Testis (tissue), 3 donors: Measurements from ENCODE around the gene PDE1A. TPM values are rescaled to one million over a fixed set of nuclear protein-coding genes. Genes with fewer than 3 reads are reported as not detected.

Experiments
- DNase-seq: peaks from one replicate; pipeline ENCODE4 v3.0.0-alpha.2; 2019
- H3K27ac ChIP-seq, 2 donors: fragments of 200-600 bp; sonication (generic); one replicate each; pipeline ENCODE4 v1.5.1; 2019
- H3K27me3 ChIP-seq: fragments of 200-600 bp; sonication (generic); one replicate; pipeline ENCODE4 v1.5.1; 2019
- H3K36me3 ChIP-seq: fragments of 200-600 bp; sonication (generic); one replicate; pipeline ENCODE4 v1.5.1; 2017; ENCODE audit warnings: low read depth; ENCODE audit errors: missing control alignments
- H3K4me1 ChIP-seq: fragments of 200-600 bp; sonication (generic); one replicate; pipeline ENCODE4 v1.5.1; 2019
- H3K4me3 ChIP-seq, 2 donors: fragments of 200-600 bp; sonication (generic); one replicate each; pipeline ENCODE4 v1.5.1; 2017 to 2019
- H3K9me3 ChIP-seq: fragments of 200-600 bp; sonication (generic); one replicate; pipeline ENCODE4 v1.5.1; 2017
- POLR2A ChIP-seq: fragments of 450-650 bp; IDR thresholded peaks from one replicate; pipeline ENCODE4 v1.6.1; 2017; ENCODE audit warnings: antibody characterized with exemption, mild to moderate bottlenecking, moderate library complexity
- WGBS, 2 donors: methylation state at CpG; one replicate each; pipeline ENCODE4 v1.1.5; 2018; 5-methylcytosine and 5-hydroxymethylcytosine counted together
- intact Hi-C: fragments of 100-400 bp; cut with DNase I; formaldehyde crosslinking; loops from one replicate; pipeline ENCODE4 v1.15.1; 2023; ENCODE audit warnings: low total_unique reads
- polyA plus RNA-seq: library from polyadenylated mRNA; stranded (reverse); fragments of 350-450 nt; fragmentation: Illumina TruSeq; extraction: RNeasy Lipid Tissue Mini Kit (QIAGEN cat#74804); gene quantifications from one replicate; pipeline ENCODE4 v1.2.3, GENCODE V29; 2014; ENCODE audit warnings: low read depth, low replicate concordance; ENCODE audit not compliant: insufficient read depth
- total RNA-seq, 2 donors: library from RNA; depleted of rRNA; stranded (reverse); fragments of >200 nt; gene quantifications; one replicate each; pipeline ENCODE4 v1.2.3, GENCODE V29; 2016
- TF ChIP-seq, protein P1 (sequence below), 3 experiments: fragments of 450-650 bp in 2 of 3; fragments of 200-600 bp in 1 of 3; sonication (generic) in 1 of 3; IDR thresholded peaks; one replicate each; pipeline ENCODE4 v1.5.1; 2016 to 2019; ENCODE audit warnings: antibody characterized with exemption in 3 of 3, mild to moderate bottlenecking in 2 of 3, moderate library complexity in 1 of 3

PDE1A gene
- total and polyA plus RNA-seq, 3 donors from 2014 or later = 15.2 to 45.0 (median 29.8) TPM

DNA sequence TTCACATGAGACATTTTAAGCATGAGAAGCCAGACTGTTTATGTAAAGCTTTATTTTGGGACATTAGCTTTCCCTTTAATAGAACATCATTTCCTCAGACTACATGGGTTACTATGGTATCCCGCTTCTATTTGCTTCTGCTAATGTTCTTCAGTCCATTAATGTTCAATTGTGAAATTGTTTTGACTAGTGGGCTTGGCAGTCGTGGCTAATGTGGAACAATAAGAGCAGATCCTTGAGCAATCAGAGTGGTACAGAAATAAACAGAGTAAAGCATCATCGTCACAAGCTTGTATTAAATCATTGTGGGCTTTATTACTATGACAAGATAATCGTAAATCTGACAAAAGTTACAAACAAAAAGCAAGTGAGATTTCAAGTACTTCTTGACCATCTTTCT is 60.2 kb downstream of the PDE1A start:
- Histone ChIP-seq H3K4me3 (no peak overlapping the region), H3K9me3 (no peaks in the 10 kb centered on the region), H3K36me3 (no peaks in the 10 kb centered on the region), H3K4me1 (peaks cover 3% of the 10 kb centered on the region), H3K27me3 (no peaks in the 10 kb centered on the region), H3K27ac (no peak overlapping the region)
- intact Hi-C loops = no loop called here
- no peak for DNase-seq
- WGBS, 2 donors = 91 to 92% methylated on average over 4 of the region's 4 CpGs
- TF ChIP-seq, protein P1, sequence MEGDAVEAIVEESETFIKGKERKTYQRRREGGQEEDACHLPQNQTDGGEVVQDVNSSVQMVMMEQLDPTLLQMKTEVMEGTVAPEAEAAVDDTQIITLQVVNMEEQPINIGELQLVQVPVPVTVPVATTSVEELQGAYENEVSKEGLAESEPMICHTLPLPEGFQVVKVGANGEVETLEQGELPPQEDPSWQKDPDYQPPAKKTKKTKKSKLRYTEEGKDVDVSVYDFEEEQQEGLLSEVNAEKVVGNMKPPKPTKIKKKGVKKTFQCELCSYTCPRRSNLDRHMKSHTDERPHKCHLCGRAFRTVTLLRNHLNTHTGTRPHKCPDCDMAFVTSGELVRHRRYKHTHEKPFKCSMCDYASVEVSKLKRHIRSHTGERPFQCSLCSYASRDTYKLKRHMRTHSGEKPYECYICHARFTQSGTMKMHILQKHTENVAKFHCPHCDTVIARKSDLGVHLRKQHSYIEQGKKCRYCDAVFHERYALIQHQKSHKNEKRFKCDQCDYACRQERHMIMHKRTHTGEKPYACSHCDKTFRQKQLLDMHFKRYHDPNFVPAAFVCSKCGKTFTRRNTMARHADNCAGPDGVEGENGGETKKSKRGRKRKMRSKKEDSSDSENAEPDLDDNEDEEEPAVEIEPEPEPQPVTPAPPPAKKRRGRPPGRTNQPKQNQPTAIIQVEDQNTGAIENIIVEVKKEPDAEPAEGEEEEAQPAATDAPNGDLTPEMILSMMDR (IDR thresholded peaks at IDR 0.05) = no peak
- TF ChIP-seq POLR2A = no peak

DNA sequence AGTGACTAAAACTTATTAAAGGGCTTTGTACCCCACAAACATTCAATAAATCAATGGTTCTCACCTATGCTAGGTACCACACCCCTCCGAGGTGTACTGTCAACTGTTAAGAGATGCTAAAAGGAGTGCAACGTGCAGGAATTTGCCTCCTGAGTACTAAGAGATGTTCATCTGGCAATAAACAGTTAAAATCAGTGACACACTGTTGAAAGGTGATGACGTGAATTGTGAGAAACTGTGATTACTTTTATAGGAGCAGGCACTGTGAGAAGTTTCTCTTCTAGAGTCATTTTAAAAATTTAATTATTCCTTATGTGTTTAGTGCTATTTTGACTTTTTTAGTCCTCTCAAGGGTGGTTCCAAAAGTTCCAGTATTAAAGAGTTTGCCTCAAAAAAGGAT is 61.0 kb downstream of the PDE1A start:
- Histone ChIP-seq H3K4me3 (no peak overlapping the region), H3K27me3 (no peaks in the 10 kb centered on the region), H3K9me3 (no peaks in the 10 kb centered on the region), H3K27ac (no peak overlapping the region), H3K4me1 (peaks cover 3% of the 10 kb centered on the region), H3K36me3 (no peaks in the 10 kb centered on the region)
- no peak for DNase-seq
- intact Hi-C loops = no loop called here
- TF ChIP-seq POLR2A = no peak
- TF ChIP-seq, protein P1 (IDR thresholded peaks at IDR 0.05) = no peak
- 85 to 87% methylated on average over 3 of the region's 3 CpGs for WGBS, 2 donors

DNA sequence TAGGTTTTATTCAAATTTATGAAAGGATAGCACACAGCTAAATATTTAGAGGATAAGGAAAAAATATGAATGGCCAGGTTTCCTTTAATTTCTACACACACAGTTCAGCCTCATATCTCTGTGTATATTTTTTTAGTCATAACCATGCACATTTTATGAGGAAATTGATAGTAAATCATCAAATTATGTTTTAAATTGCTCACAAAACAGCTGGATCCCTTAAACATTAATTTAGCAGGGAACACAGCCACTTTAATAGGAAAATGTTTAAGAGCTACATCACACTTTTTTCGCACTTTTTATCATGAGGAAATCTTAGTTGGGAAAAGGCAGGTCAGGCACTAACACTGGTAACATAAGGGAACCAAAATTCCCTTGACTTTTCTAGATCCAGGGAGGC is 65.4 kb downstream of the PDE1A start:
- H3K27ac ChIP-seq = no peak overlapping the region
- H3K36me3 ChIP-seq = no peaks in the 10 kb centered on the region
- whole genome bisulfite sequencing, 2 donors = 86 to 88% methylated on average over 1 of the region's 1 CpG
- intact Hi-C loops = no loop called here
- TF ChIP-seq, protein P1 (IDR thresholded peaks at IDR 0.05) = no peak
- no peaks in the 10 kb centered on the region for H3K4me1 ChIP-seq
- DNase-seq = no peak
- no peak overlapping the region for H3K4me3 ChIP-seq
- no peaks in the 10 kb centered on the region for H3K27me3 ChIP-seq
- H3K9me3 ChIP-seq = no peaks in the 10 kb centered on the region

DNA sequence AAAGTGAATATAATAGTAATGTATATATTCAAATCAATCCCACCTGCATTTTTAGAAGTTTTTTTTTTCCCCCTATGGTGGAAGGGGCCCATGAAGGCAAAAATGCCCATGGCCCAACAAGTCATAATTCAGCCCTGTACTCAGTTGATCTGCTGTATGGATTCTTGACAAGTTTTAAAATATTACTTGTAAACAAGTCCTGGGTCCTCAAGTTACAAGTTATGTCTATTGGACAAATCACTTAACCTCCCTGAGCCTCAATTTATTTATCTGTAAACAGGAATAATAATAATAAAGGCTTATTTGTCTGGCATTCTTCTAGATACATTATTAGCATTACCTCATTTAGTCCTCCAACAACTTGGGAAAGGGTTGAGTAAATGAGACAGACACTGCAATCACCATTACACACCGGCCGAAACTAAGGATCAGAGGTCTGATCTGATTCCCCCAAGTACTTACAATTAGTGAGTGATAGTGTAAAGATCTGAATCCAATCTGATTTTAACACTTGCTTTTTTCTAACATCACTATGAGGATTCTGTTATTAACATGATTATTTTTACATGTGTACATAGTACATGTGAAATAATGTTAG is 66.1 kb downstream of the PDE1A start:
- DNase-seq = no peak

More for the DNA sequence above, 66.1 kb downstream of the PDE1A start:
- intact Hi-C loops = no loop called here
- Histone ChIP-seq H3K27me3 (no peaks in the 10 kb centered on the region), H3K27ac (no peak overlapping the region), H3K9me3 (no peaks in the 10 kb centered on the region), H3K4me3 (no peak overlapping the region), H3K36me3 (no peaks in the 10 kb centered on the region), H3K4me1 (no peaks in the 10 kb centered on the region)
- no peak for TF ChIP-seq POLR2A
- TF ChIP-seq, protein P1 (IDR thresholded peaks at IDR 0.05) = no peak
- WGBS, 2 donors = 94 to 97% methylated on average over 2 of the region's 2 CpGs
